GM18520 (cell line): ENCODE measurements around the gene CRIM1.

Source experiments
- ATAC-seq: cut with Tn5 transposase; IDR thresholded peaks from one replicate; pipeline ENCODE4 v1.9.1; 2021; ENCODE audit not compliant: unreplicated experiment

CRIM1 gene

DNA sequence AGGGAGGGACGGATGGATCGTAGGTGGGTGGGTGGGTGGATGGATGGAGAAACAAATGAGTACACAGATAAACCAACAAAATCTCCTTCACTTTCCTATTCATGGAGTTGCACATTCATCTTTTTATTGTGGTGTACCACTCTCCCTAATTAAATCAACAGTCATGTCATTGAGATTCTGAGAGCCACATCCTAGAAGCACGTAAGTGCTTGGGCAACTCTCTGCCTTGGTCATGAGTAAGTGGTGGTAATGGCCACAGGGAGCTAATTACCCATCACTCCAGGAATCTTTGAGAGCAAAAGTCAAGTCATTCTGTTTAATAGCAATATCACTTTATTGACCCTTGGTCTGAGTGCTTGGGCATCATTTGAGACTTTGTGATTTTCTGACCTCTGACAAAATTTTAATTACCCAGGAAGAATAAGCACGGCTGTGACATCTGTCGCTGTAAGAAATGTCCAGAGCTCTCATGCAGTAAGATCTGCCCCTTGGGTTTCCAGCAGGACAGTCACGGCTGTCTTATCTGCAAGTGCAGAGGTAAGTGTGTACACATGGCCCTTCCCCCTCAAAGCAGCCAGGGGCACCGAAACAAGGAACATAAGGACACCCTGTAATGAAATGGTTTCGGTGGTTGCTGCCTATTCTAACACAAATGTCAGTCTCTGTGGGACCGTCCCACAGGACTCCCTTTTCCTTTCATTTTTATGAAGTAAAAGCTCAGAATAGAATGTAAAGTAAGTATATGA, 156.5 kb downstream of the CRIM1 start:
- no peak for ATAC-seq

DNA sequence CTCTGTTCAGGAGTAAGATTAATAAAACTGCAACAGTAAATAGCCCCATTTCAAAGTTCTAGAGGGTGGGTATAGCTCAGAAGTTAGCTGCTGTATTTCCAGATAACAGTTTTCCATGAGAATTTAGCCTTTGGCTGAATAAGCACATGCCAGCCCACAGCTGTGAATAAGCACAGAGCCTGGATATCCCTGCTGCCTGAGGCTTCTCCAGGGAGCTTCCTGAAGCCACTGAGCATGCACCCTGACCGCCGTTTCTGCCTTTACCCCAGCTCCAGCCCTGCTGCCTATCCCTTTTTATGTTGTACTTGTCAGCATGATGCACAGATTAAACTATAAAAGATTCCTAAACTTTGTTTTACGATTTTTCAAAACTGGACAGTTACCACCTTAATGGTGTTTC, 157.1 kb downstream of the CRIM1 start:
- ATAC-seq: no peak

DNA sequence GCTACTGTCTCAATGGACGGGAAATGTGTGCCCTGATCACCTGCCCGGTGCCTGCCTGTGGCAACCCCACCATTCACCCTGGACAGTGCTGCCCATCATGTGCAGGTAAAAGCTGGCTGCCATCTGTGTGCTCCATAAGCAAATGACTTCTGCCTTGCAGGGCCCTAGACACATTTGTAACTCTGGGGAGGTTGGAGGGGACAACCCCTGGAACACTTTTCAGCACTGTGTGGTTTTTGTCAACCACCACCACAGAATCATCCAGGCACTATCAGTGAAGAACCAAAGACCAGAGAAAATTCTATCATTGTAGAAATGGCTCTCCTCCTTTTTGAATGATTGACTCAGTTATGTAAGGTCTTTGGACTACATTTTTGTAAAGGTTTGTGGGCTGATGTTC, 158.1 kb downstream of the CRIM1 start:
- no peak for ATAC-seq

DNA sequence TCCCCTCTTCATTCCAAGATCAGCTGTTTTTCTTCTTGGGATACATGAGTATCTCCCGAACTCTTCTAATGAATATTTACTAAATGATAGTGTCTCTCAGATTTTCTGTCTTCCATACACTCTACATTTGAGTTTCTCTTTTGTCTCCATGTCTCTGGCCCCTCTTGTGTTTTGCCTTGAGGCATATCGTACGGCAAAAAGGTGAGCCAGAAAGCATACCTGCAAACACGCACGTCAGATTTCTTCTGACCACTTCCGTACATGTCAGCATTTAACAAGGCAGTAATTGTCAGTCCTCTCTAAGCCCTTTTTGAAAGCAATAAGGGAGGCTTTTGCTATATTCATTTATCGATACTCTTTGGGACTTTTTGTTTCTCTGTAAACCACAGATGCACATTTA, 160.0 kb downstream of the CRIM1 start:
- ATAC-seq: no peak

DNA sequence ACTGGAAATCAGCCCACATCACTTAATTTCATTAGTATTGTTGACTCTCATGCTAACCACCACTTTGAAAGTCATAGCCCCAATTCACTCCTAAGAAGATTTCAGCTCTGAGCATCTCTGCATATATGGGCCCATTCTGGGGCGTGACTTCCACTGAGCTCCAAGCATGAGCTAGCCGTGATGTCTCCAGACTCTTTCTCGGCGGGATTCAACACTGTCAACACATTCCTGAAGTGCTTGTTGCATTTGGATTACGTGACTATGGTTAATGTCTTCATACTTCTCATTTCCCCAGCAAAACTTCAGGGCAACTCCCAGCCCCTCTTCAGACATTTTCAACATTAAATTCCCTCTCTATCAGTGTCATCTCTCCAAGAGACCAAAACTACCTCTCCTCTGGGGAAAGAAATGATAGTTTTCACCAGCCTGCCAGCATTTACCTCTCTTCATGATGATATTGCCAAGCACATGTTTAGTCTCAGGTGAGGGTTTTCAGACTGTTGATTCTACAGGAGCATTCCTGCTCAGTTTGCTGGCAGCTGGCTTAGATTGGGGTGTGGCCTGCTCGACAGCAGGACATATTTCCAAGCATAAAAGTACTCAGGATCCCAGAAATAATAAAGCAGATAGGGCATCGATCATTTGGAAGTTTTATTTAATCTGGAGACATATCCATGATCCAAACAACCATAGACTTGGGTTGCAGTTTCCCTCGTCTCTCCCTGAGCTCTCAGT, 160.7 kb downstream of the CRIM1 start:
- no peak for ATAC-seq

DNA sequence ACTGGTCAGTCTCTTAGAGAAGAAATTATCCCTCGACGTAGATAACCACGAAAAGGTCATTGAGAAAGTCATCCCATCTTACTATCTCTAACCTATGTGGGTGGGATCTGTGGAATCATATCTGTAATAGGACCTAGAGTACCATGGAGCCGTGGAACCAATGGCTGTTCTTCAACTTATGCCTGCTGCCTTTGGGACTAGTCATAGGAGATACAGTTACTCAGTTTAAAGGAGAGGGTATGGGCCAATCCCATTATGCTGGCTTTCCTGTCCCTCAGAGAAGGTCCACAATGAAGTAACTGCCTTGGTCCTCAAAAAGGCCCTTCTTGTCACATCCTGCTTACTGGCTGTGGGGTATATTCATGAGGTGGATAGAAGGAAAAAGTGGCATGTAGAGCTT, 164.9 kb downstream of the CRIM1 start:
- ATAC-seq: no peak

DNA sequence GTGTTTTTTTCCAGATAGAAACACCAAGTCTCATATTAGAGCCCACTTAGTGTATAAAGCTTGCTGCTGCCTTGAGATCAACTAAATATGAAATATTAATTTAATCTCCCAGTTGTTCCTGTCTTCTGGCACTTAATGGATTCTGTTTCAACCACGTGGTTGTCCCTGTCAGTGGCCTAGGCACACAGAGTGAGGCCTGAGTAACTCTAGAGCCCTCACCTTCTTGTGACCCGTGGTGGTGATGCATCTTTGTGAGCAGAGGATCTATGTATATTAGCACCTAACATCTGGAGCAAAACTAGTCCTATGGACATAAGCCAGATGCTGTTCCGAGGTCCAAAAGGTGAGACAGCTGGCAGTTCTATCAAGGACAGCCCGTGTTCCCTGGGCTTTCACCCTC, 167.6 kb downstream of the CRIM1 start:
- no peak for ATAC-seq

DNA sequence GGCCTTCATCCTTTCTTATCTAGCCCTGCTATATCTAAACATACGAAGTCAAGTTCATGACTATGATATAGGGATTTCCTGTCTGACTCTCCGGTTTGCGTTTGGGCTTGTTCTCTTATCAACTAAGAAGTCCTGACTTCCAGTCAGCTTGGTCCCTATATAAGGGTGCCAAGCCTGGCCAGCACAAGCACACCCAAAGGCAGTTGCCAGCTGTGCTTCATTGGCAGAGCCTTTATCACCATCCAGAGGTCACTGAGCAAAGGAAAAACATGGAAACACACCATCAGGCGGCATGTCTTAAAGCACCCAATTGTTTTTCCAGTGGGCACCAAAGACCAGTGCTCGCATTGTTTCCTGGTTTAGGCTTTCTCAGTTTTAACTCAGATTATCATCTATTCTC, 169.7 kb downstream of the CRIM1 start:
- ATAC-seq: no peak

DNA sequence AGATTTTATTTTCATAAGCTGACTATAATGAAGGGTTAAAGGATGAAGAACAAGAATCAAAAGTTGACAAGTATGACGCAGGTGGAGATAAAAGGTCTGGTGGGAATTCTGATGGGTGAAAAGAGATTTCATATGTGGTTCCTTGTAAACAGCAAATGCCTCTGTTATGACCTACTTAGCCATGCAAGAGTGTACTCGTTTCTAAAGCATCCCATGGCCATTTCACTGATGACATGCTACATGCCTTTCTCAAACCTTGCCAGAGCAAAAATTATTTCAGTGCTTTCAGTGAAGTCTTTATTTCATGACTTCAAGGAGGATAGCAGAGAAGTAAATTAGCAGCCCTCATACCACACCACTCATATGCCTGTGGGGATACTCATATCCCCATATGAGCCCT, 170.6 kb downstream of the CRIM1 start:
- ATAC-seq: no peak

DNA sequence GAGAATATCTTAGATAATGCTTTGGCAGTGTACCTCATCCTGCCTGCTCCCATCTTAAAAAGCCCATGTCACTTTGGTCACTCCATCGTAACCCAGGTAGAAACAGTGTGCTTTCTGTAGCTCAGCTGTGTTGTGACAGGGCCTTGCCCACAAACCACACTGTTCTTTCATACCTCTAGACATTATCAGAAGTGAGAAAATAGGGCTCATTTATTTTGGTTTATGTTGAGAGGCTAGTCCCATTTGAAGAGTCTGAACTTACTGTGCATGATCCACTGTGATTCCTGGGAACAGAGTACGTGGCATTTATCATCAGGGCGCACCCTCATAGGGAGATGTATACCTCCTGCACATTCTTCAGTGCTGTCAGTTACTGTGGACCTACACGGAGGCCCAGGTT, 172.7 kb downstream of the CRIM1 start:
- ATAC-seq: peak; percentile 80

DNA sequence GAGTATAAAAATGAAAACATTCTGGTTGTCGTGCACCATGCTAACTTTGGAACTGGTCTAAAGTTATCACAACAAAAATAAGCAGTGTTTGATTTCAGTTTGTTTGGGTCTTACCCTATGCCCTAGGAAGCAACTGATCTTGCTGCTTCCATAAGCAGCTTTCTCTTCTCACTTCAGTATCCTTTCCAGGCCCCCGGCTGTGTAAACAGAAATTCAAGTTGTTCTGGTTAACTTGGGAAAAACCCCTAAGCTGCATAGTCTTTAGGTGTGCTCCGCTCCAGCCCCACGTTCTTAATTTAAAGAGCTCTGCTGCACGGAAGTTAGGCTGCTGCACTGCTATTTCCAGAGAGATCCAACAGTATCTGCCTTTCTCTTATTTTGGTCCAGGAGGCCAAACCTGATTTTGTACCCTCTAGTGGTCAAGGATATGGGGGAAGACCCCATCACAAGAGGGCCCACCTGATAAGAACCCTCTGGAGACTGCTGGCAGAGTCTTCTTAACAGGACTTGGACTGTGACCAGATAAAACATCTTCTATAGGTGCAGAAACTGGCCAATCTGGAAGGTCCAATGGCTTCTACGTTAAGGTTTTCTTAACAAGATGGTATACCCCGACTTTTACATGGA, 173.3 kb downstream of the CRIM1 start:
- ATAC-seq: no peak

DNA sequence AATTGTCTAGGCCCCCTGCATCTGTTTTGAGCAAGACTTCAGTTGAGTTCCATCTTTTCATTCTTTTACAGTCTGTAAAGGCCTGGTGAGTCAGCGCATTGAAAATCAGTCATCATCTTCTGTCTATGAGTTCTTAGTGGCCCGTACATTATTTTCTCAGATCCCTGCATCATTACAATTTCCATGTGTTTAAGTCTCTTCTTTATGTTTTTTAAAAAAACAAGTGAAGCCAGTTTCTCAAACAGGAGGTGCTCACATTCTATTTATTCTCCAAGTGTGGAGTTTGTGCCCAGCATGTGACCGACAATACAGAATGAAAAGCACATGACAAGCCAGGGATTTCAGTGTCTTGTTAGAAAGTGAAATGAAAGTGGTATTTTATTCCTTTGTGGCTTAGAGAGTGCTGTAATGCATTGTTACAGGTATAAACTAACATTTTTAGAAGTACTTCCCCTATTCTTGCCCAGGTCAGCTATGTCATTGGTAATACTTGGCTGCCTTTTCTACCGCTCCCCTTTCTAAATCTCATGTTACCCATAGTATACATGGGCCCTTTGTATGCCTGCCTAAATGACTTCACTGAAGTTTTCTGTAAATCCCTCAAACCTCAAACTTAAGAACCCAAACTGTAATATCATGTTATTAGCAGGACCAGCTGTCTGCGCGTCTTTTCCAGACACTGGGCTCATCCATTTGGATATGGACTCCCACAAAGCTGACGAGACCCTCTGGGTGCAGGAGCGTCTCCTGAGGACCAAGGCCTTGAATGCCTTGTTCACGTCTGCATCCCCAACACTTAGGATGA, 174.8 kb downstream of the CRIM1 start:
- no peak for ATAC-seq

DNA sequence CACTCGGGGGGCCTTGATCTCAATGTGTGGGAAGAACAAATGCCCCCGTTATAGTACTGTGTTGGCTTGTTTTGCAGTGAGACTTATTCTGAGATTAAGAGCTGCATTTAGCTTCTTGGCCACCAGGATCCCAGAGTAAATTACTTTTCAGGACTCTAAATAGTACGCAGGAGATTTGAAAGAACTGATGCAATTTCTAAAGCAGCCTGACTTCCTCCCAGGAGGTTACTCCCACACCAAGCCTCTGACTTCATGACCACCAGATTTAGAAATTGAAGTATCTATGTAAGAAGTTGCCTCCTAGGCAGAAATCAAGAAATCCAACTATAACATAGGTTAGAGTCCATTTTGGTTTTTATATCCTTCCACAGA, 175.4 kb downstream of the CRIM1 start:
- ATAC-seq: no peak

DNA sequence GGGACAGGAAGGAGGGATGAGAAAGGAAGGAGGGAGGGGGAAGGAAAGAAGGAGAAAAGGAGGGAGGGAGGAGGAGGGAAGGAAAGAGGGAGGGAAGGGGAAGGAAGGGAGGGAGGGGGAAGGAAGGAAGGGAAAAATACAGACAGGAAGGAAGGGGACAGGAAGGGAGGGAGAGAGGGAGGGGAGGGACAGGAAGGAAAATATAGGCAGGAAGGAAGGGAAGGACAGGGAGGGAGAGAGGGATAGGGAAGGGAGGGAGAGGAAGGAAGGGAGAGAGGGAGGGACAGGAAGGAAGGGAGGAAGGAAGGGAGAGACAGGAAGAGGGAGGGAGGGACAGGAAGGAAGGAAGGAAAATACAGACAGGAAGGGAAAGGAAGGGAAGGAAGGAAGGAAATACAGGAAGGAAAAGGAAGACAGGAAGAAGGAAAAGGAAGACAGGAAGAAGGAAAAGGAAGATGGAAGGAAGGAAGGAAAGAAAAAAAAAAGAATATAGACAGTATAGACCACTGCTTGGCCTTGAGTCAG, 178.8 kb downstream of the CRIM1 start:
- ATAC-seq: no peak

DNA sequence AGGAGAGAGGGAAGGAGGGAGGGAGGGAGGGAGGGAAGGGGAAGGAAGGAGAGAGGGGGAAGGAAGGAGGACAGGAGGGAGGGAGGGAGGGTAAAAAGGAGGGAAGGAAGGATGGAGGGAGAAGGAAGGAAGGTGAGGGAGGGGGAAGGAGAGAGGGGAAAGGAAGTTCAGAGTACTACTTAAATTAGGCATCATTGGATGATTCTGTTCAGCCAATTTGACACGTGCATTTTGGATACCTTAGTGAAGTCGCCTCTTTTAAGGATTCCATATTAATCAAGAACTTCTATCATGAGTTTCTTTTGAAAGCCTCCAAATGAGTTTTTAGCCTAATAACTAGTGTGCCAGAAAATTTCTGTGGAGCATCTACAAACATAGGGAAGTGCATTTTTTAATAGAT, 179.5 kb downstream of the CRIM1 start:
- no peak for ATAC-seq

DNA sequence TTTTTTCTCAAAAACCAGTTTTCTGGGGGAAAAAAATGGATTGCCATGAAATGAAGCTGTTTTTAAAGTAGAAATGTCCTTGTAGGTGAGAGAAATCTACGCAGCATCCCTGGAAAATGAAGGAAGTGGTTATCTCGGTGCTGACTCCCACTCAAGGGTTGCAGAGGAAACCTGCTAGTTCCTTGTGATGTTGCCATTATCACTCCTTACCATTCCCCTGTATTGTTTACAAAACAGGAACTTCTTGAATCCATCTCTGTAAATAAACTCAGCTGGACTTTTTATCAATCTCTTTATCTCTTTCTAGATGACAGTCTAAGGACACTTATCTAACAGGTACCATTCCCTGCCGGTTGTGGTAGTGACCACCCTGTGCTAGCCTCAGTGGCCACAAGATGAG, 181.2 kb downstream of the CRIM1 start:
- no peak for ATAC-seq

DNA sequence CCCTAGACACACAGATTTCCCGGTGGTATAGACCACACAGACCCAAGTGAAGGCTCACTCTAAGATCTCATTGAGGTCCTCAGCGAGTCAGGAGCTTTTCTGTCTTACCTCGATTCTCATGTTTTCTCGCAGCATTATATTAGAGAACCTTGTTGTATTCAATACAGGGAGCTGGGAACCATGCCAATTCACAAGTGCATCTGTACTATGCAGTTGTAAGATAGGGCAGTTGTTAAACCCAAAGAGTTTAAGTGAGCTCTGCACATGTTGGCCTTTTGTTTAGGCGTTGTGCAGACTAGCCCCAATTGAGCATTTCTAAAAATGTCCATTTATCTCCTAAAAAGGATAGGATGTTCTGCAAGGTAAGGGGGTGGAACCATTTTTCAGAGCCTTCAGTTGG, 182.8 kb downstream of the CRIM1 start:
- no peak for ATAC-seq

DNA sequence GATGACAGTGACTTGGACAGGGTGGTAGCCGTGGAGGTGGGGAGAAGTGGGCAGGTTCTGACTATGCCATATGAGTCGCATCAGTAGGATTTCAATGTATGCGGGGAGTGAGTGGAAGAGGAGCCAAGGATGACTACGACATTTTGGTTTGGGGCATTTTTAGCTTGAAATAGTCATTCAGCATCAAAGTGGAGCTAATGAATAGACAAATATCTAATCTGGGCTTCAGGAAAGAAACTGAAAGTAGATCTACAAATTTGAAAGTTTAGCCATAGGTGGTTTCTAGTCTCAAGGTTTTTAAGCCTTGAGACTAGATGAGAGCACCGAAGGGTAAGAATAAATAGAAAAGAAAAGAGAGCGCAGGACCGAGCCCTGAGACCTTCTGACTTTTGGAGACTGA, 184.1 kb downstream of the CRIM1 start:
- peak; percentile 38 for ATAC-seq

DNA sequence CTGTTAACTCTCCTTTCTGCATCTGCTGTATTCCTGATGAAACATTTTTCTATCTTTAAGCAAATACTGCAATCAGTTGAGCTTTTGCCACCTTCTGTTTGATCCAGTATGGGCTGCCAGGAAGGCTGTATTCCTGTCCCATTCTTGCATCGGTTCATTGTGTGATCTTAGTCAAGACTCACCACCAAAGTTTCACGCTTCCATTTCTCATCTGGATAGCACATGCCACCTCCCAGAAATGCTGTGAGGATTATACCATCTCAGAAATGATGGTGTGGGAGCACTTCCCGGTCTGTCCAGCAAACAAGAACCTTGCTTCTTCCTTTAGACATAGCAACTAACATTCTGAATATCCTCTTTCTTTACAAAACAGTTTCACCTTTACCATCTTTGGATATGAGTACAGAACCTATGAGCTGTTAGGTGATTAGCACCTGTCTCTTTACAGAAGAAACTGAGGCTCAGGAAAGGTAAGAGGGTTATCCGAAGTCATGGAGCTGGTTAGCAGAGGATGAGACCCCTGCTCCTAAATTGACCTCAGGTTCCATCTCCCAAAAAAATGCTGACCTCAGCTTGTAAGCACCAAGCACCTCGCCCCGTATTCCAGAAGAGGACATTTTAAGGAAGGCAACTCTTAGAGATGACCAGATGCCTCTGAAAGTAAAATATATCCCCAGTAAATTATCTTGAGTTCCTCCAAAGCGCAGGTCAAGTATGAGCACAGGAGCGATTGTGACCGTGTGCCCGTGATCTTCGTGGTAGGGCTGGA, 185.6 kb downstream of the CRIM1 start:
- ATAC-seq: no peak

DNA sequence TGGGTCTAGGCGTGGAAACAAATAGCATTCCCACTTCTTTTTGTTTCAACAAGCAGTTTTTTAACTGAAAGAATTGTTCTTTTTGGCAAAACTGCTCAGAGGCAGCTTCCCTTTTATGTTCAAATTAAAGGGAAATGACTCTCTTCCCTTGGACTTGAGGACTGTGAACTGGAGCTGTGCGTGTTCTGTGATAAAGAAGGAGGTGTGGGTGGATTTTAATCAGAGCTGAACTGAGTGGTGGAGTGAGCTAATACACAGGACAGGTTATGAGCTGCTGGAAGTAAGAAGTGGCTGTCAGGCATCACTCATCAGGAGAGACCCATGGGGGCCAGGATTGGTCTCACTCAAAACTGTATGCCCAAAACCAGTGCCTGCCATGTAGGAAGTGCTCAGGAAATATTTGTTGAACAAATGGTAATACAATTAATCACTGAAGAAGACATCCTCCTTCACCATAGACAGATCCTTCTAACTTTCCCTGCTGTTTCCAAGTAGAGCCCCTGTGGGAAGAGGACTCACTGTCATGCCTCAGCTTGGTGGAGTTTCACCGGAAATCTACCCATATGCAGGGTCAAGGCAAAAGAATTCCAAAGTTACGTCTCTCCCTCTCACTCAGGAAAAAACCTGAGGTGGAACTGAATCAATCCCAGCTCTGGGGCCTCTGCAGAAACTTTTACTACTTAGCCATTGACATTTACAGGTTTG, 186.5 kb downstream of the CRIM1 start:
- ATAC-seq: no peak
